Ovary (tissue), 3 donors: ENCODE data around the gene SELENOH.

Source experiments
- EP300 ChIP-seq: sonication (generic); formaldehyde crosslinking; IDR thresholded peaks from one replicate; pipeline ENCODE4 v1.6.1; 2017; ENCODE audit warnings: antibody characterized with exemption
- POLR2A ChIP-seq: fragments of 450-650 bp; IDR thresholded peaks from one replicate; pipeline ENCODE4 v1.6.1; 2017; ENCODE audit warnings: antibody characterized with exemption, mild to moderate bottlenecking, moderate library complexity
- TF ChIP-seq, protein P1 (sequence below), 3 donors: fragments of 450-650 bp in 2 of 3; fragments of 200-600 bp in 1 of 3; IDR thresholded peaks; one replicate each; pipeline versions ENCODE4 v1.5.1 to v1.8.0; 2016 to 2022; ENCODE audit warnings: antibody characterized with exemption in 3 of 3, mild to moderate bottlenecking in 1 of 3
- donor health status: DM: no; HTN: no; CAD: no.

DNA sequence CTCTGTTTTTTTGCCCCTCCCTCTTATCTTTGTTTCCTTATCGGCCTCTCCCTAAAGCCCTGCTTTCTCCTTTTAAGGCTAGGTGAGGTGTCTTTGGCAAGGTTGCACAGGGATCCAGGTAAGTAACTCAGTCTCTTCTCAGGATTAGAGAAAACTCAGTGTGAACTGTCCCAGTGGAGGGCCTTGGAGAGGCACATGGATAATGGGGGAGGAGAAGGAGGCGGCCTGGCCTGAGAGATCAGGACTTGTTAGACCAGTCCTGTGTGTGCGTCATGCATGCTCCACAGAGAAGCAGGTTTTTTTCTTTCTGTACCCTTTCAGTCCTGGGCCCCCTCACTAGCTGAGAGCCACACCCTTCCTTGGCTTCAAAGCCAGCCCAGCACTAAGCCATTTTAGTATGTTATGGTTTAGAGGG, 40.2 kb downstream of the SELENOH start:
- TF ChIP-seq POLR2A (no peak), EP300 (no peak)
- TF ChIP-seq, protein P1, sequence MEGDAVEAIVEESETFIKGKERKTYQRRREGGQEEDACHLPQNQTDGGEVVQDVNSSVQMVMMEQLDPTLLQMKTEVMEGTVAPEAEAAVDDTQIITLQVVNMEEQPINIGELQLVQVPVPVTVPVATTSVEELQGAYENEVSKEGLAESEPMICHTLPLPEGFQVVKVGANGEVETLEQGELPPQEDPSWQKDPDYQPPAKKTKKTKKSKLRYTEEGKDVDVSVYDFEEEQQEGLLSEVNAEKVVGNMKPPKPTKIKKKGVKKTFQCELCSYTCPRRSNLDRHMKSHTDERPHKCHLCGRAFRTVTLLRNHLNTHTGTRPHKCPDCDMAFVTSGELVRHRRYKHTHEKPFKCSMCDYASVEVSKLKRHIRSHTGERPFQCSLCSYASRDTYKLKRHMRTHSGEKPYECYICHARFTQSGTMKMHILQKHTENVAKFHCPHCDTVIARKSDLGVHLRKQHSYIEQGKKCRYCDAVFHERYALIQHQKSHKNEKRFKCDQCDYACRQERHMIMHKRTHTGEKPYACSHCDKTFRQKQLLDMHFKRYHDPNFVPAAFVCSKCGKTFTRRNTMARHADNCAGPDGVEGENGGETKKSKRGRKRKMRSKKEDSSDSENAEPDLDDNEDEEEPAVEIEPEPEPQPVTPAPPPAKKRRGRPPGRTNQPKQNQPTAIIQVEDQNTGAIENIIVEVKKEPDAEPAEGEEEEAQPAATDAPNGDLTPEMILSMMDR (IDR thresholded peaks at IDR 0.05): no peak
